Neural progenitor cell (in vitro differentiated cells): ENCODE measurements around the gene PSEN1.

Experiments
- EZH2 ChIP-seq: fragments of 200-600 bp; sonication (generic); IDR thresholded peaks from 2 replicates; pipeline ENCODE4 v1.6.1; 2017; ENCODE audit warnings: antibody characterized with exemption, mild to moderate bottlenecking, moderate library complexity
- EZH2phosphoT487 ChIP-seq: fragments of 200-600 bp; sonication (generic); IDR thresholded peaks from 2 replicates; pipeline ENCODE4 v1.6.1; 2017; ENCODE audit warnings: antibody characterized with exemption
- TF ChIP-seq, protein P1 (sequence below): fragments of 200-600 bp; sonication (generic); IDR thresholded peaks from 2 replicates; pipeline ENCODE4 v1.5.1; 2017; ENCODE audit warnings: antibody characterized with exemption, mild to moderate bottlenecking

DNA sequence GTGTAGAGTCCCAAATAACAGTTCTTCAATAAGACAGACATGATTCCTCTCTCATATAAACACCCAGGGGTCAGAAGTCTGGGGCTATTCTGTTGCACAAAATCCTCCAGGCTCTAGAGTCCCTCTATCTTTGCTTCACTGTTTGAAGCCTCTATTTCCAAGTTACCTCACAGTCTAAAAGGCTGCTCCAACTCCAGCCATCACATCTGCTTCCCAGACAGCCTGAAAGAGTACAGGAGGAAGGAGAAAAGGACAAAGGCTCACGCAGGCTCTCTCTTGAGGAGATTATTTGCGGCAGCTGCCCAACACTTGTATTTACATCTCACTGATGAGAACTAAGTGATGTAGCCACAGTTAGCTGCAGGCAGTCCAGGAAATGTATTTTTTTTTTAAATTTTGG is 107.4 kb downstream of the PSEN1 start:
- TF ChIP-seq, protein P1, sequence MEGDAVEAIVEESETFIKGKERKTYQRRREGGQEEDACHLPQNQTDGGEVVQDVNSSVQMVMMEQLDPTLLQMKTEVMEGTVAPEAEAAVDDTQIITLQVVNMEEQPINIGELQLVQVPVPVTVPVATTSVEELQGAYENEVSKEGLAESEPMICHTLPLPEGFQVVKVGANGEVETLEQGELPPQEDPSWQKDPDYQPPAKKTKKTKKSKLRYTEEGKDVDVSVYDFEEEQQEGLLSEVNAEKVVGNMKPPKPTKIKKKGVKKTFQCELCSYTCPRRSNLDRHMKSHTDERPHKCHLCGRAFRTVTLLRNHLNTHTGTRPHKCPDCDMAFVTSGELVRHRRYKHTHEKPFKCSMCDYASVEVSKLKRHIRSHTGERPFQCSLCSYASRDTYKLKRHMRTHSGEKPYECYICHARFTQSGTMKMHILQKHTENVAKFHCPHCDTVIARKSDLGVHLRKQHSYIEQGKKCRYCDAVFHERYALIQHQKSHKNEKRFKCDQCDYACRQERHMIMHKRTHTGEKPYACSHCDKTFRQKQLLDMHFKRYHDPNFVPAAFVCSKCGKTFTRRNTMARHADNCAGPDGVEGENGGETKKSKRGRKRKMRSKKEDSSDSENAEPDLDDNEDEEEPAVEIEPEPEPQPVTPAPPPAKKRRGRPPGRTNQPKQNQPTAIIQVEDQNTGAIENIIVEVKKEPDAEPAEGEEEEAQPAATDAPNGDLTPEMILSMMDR = no peak
- TF ChIP-seq EZH2phosphoT487 (no peak), EZH2 (no peak)
